ENCODE measurements around the gene MARCKSL1.

DNA sequence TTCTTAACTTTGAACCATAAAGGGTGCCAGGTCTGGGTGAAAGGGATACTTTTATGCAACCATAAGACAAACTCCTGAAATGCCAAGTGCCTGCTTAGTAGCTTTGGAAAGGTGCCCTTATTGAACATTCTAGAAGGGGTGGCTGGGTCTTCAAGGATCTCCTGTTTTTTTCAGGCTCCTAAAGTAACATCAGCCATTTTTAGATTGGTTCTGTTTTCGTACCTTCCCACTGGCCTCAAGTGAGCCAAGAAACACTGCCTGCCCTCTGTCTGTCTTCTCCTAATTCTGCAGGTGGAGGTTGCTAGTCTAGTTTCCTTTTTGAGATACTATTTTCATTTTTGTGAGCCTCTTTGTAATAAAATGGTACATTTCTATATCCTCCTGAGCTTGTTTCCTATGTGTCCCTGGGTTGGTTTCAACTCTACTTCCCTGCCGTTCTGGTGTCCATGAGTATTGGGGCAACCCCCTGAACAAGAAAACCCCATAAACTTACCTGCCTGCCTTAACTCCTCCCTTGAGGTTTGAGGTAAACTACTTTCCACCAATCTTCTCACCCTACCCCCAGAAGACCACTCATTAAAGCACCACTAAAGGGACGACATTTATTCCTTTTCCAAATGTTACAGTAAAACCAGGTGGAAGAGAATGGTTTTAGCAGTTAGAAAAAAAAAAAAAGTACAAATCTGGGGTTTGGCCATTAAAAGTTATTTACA, 2.6 kb downstream of the MARCKSL1 start:
- TF ChIP-seq, protein P1, sequence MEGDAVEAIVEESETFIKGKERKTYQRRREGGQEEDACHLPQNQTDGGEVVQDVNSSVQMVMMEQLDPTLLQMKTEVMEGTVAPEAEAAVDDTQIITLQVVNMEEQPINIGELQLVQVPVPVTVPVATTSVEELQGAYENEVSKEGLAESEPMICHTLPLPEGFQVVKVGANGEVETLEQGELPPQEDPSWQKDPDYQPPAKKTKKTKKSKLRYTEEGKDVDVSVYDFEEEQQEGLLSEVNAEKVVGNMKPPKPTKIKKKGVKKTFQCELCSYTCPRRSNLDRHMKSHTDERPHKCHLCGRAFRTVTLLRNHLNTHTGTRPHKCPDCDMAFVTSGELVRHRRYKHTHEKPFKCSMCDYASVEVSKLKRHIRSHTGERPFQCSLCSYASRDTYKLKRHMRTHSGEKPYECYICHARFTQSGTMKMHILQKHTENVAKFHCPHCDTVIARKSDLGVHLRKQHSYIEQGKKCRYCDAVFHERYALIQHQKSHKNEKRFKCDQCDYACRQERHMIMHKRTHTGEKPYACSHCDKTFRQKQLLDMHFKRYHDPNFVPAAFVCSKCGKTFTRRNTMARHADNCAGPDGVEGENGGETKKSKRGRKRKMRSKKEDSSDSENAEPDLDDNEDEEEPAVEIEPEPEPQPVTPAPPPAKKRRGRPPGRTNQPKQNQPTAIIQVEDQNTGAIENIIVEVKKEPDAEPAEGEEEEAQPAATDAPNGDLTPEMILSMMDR (IDR thresholded peaks at IDR 0.05; ENCODE audit: poor library complexity, severe bottlenecking) = no peak
- TF ChIP-seq EP300 (conservative IDR thresholded peaks at IDR 0.05; ENCODE audit: poor library complexity, severe bottlenecking) = no peak
